ENCODE data around the gene HHIPL1. TPM values are rescaled to one million over a fixed set of nuclear protein-coding genes. Genes with fewer than 3 reads are reported as not detected.

The HHIPL1 gene
- total RNA-seq, 2 experiments from 2014 or later, result 0.08 to 0.10 TPM

DNA sequence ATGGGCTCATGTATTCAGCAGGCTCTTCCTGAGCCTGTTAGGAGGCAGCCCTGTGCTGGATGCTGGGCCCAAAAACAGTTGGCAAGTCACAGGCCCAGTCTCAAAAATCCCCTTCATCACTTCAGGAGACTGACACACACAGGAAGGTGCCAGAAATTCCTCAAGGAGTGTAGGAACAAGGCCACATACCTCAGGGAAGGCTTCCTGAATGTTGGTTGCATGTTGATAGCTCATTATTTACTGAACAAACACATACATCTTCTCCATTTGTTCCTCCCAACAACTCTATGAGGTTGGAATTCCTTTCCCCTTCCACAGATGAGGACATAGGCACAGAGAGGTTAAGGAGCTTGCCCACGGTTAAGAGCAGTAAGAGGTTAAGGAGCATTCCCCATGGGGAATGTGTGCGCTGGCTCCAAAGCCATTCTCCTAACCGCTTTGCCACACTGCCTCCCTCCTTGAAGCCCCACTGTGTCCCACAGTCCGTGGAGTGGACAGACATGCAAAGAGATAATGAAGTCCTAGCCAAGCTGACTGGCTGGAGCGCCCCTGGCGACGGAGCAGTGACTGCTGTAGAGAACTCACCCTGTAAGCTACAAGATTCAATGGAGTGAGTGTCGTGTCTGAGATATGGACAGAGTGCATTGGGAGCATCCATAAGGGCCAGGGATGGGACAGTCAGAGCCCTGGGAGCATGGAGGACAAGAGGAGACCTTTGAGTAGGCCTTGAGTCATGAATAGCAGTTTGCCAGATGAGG is 3.3 kb downstream of the HHIPL1 start:
- no peaks in the 10 kb centered on the region for H3K36me3 Mint-ChIP-seq (ENCODE audit: low read depth)

GRCh38 chr14:99649219-99649618 is 4.3 kb downstream of the HHIPL1 start:
- Mint-ChIP-seq H3K4me3 (no peak overlapping the region), H3K9me3 (no peaks in the 10 kb centered on the region), H3K27ac (no peak overlapping the region), H3K36me3 (ENCODE audit: low read depth) (no peaks in the 10 kb centered on the region), H3K27me3 (peaks cover 19% of the 10 kb centered on the region), H3K4me1 (peaks cover under 1% of the 10 kb centered on the region)
- ChIA-PET CTCF (no interaction called here), POLR2A (no interaction called here)
- no peak for DNase-seq

More for the DNA sequence above, 3.3 kb downstream of the HHIPL1 start:
- ChIA-PET CTCF (no interaction called here), POLR2A (no interaction called here)
- Mint-ChIP-seq H3K4me1 (peaks cover 2% of the 10 kb centered on the region), H3K4me3 (no peak overlapping the region), H3K9me3 (no peaks in the 10 kb centered on the region), H3K27me3 (peaks cover 26% of the 10 kb centered on the region), H3K27ac (no peak overlapping the region)
- no peak for DNase-seq

GRCh38 chr14:99649643-99650042 is 4.7 kb downstream of the HHIPL1 start:
- Mint-ChIP-seq H3K36me3 (ENCODE audit: low read depth) (no peaks in the 10 kb centered on the region), H3K4me3 (no peak overlapping the region), H3K27ac (no peak overlapping the region), H3K27me3 (peaks cover 18% of the 10 kb centered on the region), H3K4me1 (no peaks in the 10 kb centered on the region), H3K9me3 (no peaks in the 10 kb centered on the region)
- DNase-seq, result no peak
- CTCF ChIA-PET, result no interaction called here
- POLR2A ChIA-PET, result no interaction called here

- no peak overlapping the region for H3K27ac Mint-ChIP-seq
- ChIA-PET POLR2A (no interaction called here), CTCF (no interaction called here)
- no peaks in the 10 kb centered on the region for H3K4me1 Mint-ChIP-seq
- no peaks in the 10 kb centered on the region for H3K9me3 Mint-ChIP-seq
- peaks cover 18% of the 10 kb centered on the region for H3K27me3 Mint-ChIP-seq
- no peak overlapping the region for H3K4me3 Mint-ChIP-seq
- DNase-seq, result no peak
- no peaks in the 10 kb centered on the region for H3K36me3 Mint-ChIP-seq (ENCODE audit: low read depth)
Observed at GRCh38 chr14:99650189-99650588, 5.3 kb downstream of the HHIPL1 start.

GRCh38 chr14:99651953-99652746 is 7.2 kb downstream of the HHIPL1 start:
- Mint-ChIP-seq H3K9me3 (no peaks in the 10 kb centered on the region), H3K27me3 (peaks cover 10% of the 10 kb centered on the region), H3K36me3 (ENCODE audit: low read depth) (no peaks in the 10 kb centered on the region), H3K4me3 (no peak overlapping the region), H3K4me1 (no peaks in the 10 kb centered on the region), H3K27ac (no peak overlapping the region)
- DNase-seq, result no peak
- CTCF ChIA-PET, result no interaction called here
- POLR2A ChIA-PET, result no interaction called here

DNA sequence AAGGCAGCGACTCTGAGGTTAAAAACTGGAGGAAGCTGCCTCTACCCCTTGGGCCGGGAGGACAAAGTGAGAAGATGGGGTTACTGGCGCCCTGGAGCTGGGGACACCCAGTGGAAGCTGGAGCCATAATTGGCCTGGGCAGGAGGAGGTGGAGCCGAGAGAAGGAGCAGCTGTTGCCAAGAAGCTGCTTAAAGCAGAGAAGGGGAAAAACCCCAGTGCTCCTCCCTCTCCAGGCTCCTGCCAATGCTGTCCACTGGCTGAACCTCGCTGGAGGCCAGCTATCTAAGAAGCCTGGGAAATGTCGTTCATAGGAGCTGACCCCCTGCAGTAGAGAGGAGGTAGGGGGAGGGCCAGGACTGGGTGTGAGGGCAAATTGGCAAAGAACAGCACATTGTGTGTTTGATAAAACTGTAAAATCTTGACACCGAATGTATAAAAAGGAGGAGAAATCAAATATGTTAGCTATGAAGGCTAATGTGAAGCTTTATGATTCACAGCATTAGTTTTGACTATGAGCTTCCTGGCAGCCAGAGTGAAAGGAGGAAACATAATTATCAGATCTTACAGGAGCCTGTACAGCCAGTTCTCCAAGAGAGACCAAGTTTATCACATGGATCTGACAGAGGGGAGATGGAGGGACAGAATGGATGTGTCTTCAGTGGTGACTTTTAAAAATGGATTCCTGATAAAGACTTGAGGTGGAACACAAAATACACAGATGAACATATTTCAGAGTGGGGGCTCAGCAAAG is 9.5 kb downstream of the HHIPL1 start:
- no peak for DNase-seq
- ChIA-PET CTCF (interaction anchor here (0.6 to 0.9 kb wide), 3 partner anchors 34 to 179 kb away, joined by 3 to 4 read pairs (median 3); no protein-coding TSS in a partner anchor), POLR2A (no interaction called here)
- Mint-ChIP-seq H3K36me3 (ENCODE audit: low read depth) (no peaks in the 10 kb centered on the region), H3K4me1 (no peaks in the 10 kb centered on the region), H3K4me3 (no peak overlapping the region), H3K27me3 (peaks cover 28% of the 10 kb centered on the region), H3K9me3 (no peaks in the 10 kb centered on the region), H3K27ac (no peak overlapping the region)

DNA sequence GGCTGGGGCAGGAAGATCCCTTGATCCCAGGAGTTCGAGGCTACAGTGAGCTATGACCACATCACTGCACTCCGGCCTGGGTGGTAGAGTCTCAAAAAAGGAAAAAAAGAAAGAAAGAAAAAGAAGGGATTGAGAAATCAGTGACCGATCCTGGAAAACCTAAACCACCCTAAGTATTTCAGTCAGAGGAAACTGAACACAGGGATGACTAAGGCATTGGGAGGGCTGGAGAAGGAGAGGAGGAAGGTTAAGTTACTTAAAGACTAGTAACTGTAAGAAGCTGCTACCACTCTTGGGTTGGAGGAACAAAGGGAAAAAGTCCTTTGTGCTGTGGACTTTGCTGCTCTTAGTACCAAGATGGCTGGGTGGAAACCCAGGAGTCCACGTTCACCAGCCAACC is 10.6 kb downstream of the HHIPL1 start:
- Mint-ChIP-seq H3K4me3 (no peak overlapping the region), H3K27me3 (peaks cover 34% of the 10 kb centered on the region), H3K36me3 (ENCODE audit: low read depth) (no peaks in the 10 kb centered on the region), H3K27ac (no peak overlapping the region), H3K4me1 (no peaks in the 10 kb centered on the region), H3K9me3 (no peaks in the 10 kb centered on the region)
- DNase-seq, result no peak
- ChIA-PET CTCF (no interaction called here), POLR2A (no interaction called here)

DNA sequence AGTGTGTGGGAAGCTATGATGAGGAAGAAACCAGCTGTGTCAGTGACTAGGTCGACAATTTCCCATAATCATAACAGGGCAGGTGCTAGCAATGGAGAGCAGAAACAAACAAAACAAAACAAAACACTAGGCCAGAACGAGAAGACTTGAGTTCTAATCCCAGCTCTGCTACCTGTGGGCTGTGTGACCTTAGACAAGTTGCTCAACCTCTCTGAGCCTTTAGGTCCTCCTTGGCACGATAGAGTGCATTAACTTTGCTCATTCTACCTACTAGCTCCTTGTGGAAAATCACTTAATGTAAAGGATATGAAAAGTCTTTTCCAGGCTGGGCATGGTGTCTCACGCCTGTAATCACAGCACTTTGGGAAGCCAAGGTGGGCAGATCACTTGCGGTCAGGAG is 11.2 kb downstream of the HHIPL1 start:
- ChIA-PET CTCF (no interaction called here), POLR2A (no interaction called here)
- H3K27me3 Mint-ChIP-seq, result peaks cover 41% of the 10 kb centered on the region

GRCh38 chr14:99657645-99658155 is 12.8 kb downstream of the HHIPL1 start:
- Mint-ChIP-seq H3K27me3 (peaks cover 53% of the 10 kb centered on the region), H3K36me3 (ENCODE audit: low read depth) (no peaks in the 10 kb centered on the region)
- POLR2A ChIA-PET, result no interaction called here

More for the DNA sequence above, 11.2 kb downstream of the HHIPL1 start:
- no peaks in the 10 kb centered on the region for H3K9me3 Mint-ChIP-seq
- H3K4me1 Mint-ChIP-seq, result no peaks in the 10 kb centered on the region
- DNase-seq, result no peak
- H3K27ac Mint-ChIP-seq, result no peak overlapping the region
- no peaks in the 10 kb centered on the region for H3K36me3 Mint-ChIP-seq (ENCODE audit: low read depth)
- H3K4me3 Mint-ChIP-seq, result no peak overlapping the region

GRCh38 chr14:99658218-99658845 is 13.4 kb downstream of the HHIPL1 start:
- DNase-seq, result no peak
- no peaks in the 10 kb centered on the region for H3K4me1 Mint-ChIP-seq
- POLR2A ChIA-PET, result no interaction called here
- H3K9me3 Mint-ChIP-seq, result no peaks in the 10 kb centered on the region
- no peaks in the 10 kb centered on the region for H3K36me3 Mint-ChIP-seq (ENCODE audit: low read depth)
- no peak overlapping the region for H3K4me3 Mint-ChIP-seq
- H3K27ac Mint-ChIP-seq, result no peak overlapping the region
- CTCF ChIA-PET, result no interaction called here
- peaks cover 57% of the 10 kb centered on the region for H3K27me3 Mint-ChIP-seq

More at GRCh38 chr14:99657645-99658155, 12.8 kb downstream of the HHIPL1 start:
- H3K4me3 Mint-ChIP-seq, result no peak overlapping the region
- H3K27ac Mint-ChIP-seq, result no peak overlapping the region
- CTCF ChIA-PET, result no interaction called here
- H3K4me1 Mint-ChIP-seq, result no peaks in the 10 kb centered on the region
- DNase-seq, result no peak
- H3K9me3 Mint-ChIP-seq, result no peaks in the 10 kb centered on the region

DNA sequence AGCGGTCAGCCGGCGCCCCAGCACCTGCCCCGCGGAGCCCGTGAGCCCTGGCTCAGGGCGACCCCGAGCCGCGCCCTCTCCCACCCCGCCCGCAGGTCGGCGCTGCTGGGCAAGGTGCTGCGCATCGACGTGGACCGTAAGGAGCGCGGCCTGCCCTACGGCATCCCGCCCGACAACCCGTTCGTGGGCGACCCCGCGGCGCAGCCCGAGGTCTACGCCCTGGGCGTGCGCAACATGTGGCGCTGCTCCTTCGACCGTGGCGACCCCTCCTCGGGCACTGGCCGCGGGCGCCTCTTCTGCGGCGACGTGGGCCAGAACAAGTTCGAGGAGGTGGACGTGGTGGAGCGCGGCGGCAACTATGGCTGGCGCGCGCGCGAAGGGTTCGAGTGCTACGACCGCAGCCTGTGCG is 14.4 kb downstream of the HHIPL1 start:
- Mint-ChIP-seq H3K4me3 (no peak overlapping the region), H3K27ac (no peak overlapping the region), H3K9me3 (no peaks in the 10 kb centered on the region), H3K27me3 (peaks cover 56% of the 10 kb centered on the region), H3K36me3 (ENCODE audit: low read depth) (no peaks in the 10 kb centered on the region), H3K4me1 (no peaks in the 10 kb centered on the region)
- DNase-seq, result no peak
- ChIA-PET CTCF (no interaction called here), POLR2A (no interaction called here)

GRCh38 chr14:99660006-99660566 is 15.2 kb downstream of the HHIPL1 start:
- Mint-ChIP-seq H3K9me3 (no peaks in the 10 kb centered on the region), H3K27ac (no peak overlapping the region), H3K27me3 (peaks cover 51% of the 10 kb centered on the region), H3K4me1 (no peaks in the 10 kb centered on the region), H3K36me3 (ENCODE audit: low read depth) (no peaks in the 10 kb centered on the region), H3K4me3 (no peak overlapping the region)
- CTCF ChIA-PET, result no interaction called here
- POLR2A ChIA-PET, result no interaction called here
- no peak for DNase-seq
